CD4-positive, alpha-beta T cell (primary cell): ENCODE results near the gene PIEZO1. TPM values are rescaled to one million over a fixed set of nuclear protein-coding genes. Genes with fewer than 3 reads are reported as not detected.

Experiments used
- ATAC-seq: fragments of 200-7000 bp; cut with Tn5 transposase; one replicate; pipeline ENCODE4 v1.10.0; 2022; ENCODE audit warnings: mild to moderate bottlenecking; ENCODE audit not compliant: poor library complexity
- CTCF ChIA-PET: fragments of 350-600 bp; sonication (Branson Sonifier 250); formaldehyde crosslinking; loops from one replicate; lab custom pipeline; 2021; ENCODE audit warnings: antibody characterized with exemption, inconsistent platforms; lab: Charles Lee
- POLR2A ChIA-PET: fragments of 350-600 bp; sonication (Branson Sonifier 250); formaldehyde crosslinking; loops from one replicate; lab custom pipeline; 2021; ENCODE audit warnings: antibody characterized with exemption, inconsistent platforms; lab: Charles Lee
- DNase-seq, 14 experiments: peaks; one replicate each; pipeline ENCODE4 v3.0.0-alpha.2; 2013 to 2020; ENCODE audit warnings: mixed read lengths in 2 of 14
- H3K27ac ChIP-seq, 2 donors: one replicate each; pipeline versions ENCODE4 v1.5.1 to v1.7.0; 2013; ENCODE audit warnings: low read length in 2 of 2, low read depth in 1 of 2, mild to moderate bottlenecking in 1 of 2
- H3K27me3 ChIP-seq, 2 experiments: 1 replicate in 1 of 2; 2 replicates in 1 of 2; pipeline versions ENCODE4 v1.6.1 to v1.7.0; 2013; ENCODE audit warnings: low read length in 2 of 2, control low read depth in 1 of 2, mild to moderate bottlenecking in 1 of 2, moderate library complexity in 1 of 2; ENCODE audit not compliant: insufficient read depth in 2 of 2, control insufficient read depth in 1 of 2
- H3K36me3 ChIP-seq: one replicate; pipeline ENCODE4 v1.6.1; 2013; ENCODE audit warnings: low read length, control low read depth; ENCODE audit not compliant: insufficient read depth
- H3K4me1 ChIP-seq: one replicate; pipeline ENCODE4 v1.6.1; 2013; ENCODE audit warnings: low read length, control low read depth; ENCODE audit not compliant: insufficient read depth
- H3K4me3 ChIP-seq: one replicate; pipeline ENCODE4 v1.5.1; 2013; ENCODE audit warnings: mild to moderate bottlenecking, low read length, moderate library complexity
- H3K9me3 ChIP-seq, 2 experiments: 1 replicate in 1 of 2; 2 replicates in 1 of 2; pipeline versions ENCODE4 v1.6.1 to v1.7.0; 2013; ENCODE audit warnings: low read length in 2 of 2, mild to moderate bottlenecking in 2 of 2, control low read depth in 1 of 2, moderate library complexity in 1 of 2; ENCODE audit not compliant: control insufficient read depth in 1 of 2, insufficient read depth in 1 of 2
- H3K27ac Mint-ChIP-seq: one replicate; pipeline ENCODE4 v1.8.0; 2020; ENCODE audit warnings: mixed read lengths
- H3K27me3 Mint-ChIP-seq: one replicate; pipeline ENCODE4 v1.8.0; 2021; ENCODE audit warnings: mixed read lengths
- H3K36me3 Mint-ChIP-seq: one replicate; pipeline ENCODE4 v1.8.0; 2021; ENCODE audit warnings: low read depth, mixed read lengths
- H3K4me1 Mint-ChIP-seq: one replicate; pipeline ENCODE4 v1.8.0; 2021; ENCODE audit warnings: low read depth, mixed read lengths
- H3K4me3 Mint-ChIP-seq: one replicate; pipeline ENCODE4 v1.8.0; 2020; ENCODE audit warnings: mild to moderate bottlenecking, mixed read lengths
- H3K9me3 Mint-ChIP-seq: one replicate; pipeline ENCODE4 v1.8.0; 2020; ENCODE audit warnings: mixed read lengths
- CTCF ChIP-seq: fragments of 200-600 bp; IDR thresholded peaks from one replicate; pipeline ENCODE4 v1.8.0; 2022; ENCODE audit warnings: antibody characterized with exemption, mild to moderate bottlenecking
- intact Hi-C, 2 experiments: fragments of 100-400 bp; cut with DNase I in 1 of 2; cut with micrococcal nuclease in 1 of 2; formaldehyde crosslinking; loops; one replicate each; pipeline versions ENCODE4 v1.15.1 to v1.9.0; 2023 to 2025; cut with DNase I, micrococcal nuclease
- total RNA-seq, 174 experiments: library from RNA in 2 of 174; stranded (reverse) in 2 of 174; gene quantifications; one replicate each; pipeline ENCODE4 v1.2.3 and lab custom pipeline; 2021 to 2026

The PIEZO1 gene
- total RNA-seq, 2 experiments from 2014 or later = 142 to 146 TPM

- DNase-seq (no peak), ATAC-seq (no peak)
- no peaks in the 10 kb centered on the region for H3K9me3 Mint-ChIP-seq
- no peaks in the 10 kb centered on the region for H3K9me3 ChIP-seq
- H3K36me3 ChIP-seq = peaks cover 47% of the 10 kb centered on the region
- H3K36me3 Mint-ChIP-seq = peaks cover 23% of the 10 kb centered on the region
- no peak for TF ChIP-seq CTCF
- H3K27ac ChIP-seq = peak overlapping the region; percentile 22 to 53
- H3K27me3 ChIP-seq = no peaks in the 10 kb centered on the region
- no peaks in the 10 kb centered on the region for H3K27me3 Mint-ChIP-seq
- peaks cover 98% of the 10 kb centered on the region for H3K4me1 ChIP-seq
- H3K4me3 Mint-ChIP-seq = peak overlapping the region; percentile 25
- ChIA-PET CTCF (interaction anchor here (1.5 kb wide), 1 partner anchor 9 kb away, joined by 5 read pairs; no protein-coding TSS in a partner anchor), POLR2A (interaction anchor here (2.3 to 3.7 kb wide), 2 partner anchors 8 to 10 kb away, joined by 7 to 37 read pairs; no protein-coding TSS in a partner anchor)
- intact Hi-C loops = no loop called here
- H3K4me3 ChIP-seq = no peak overlapping the region
- H3K27ac Mint-ChIP-seq = peak overlapping the region; percentile 87
- H3K4me1 Mint-ChIP-seq = peaks cover 53% of the 10 kb centered on the region
Measured at GRCh38 chr16:88694221-88695087, 90.6 kb downstream of the PIEZO1 start.

- Mint-ChIP-seq H3K36me3 (peaks cover 22% of the 10 kb centered on the region), H3K27me3 (no peaks in the 10 kb centered on the region), H3K4me3 (no peak overlapping the region), H3K27ac (peak overlapping the region; percentile 87), H3K4me1 (peaks cover 61% of the 10 kb centered on the region), H3K9me3 (no peaks in the 10 kb centered on the region)
- no peaks in the 10 kb centered on the region for H3K9me3 ChIP-seq
- TF ChIP-seq CTCF = no peak
- POLR2A ChIA-PET = interaction anchor here (3.7 kb wide), 1 partner anchor 9 kb away, joined by 37 read pairs; no protein-coding TSS in a partner anchor
- intact Hi-C loops = no loop called here
- DNase-seq (peak in 2 of 14 experiments; percentile 22 to 27), ATAC-seq (no peak)
- H3K4me1 ChIP-seq = peaks cover 92% of the 10 kb centered on the region
- H3K36me3 ChIP-seq = peaks cover 39% of the 10 kb centered on the region
- H3K27me3 ChIP-seq = no peaks in the 10 kb centered on the region
- H3K27ac ChIP-seq = peak overlapping the region; percentile 53 to 64
- CTCF ChIA-PET = interaction anchor here (1.5 kb wide), 1 partner anchor 8 kb away, joined by 5 read pairs; no protein-coding TSS in a partner anchor
- no peak overlapping the region for H3K4me3 ChIP-seq
Measured at GRCh38 chr16:88693420-88694177, 91.4 kb downstream of the PIEZO1 start.

- POLR2A ChIA-PET = interaction anchor here (1.2 to 3.7 kb wide), 4 partner anchors 10 to 89 kb away, joined by 3 to 37 read pairs (median 5); partner anchors contain the start of genes CTU2 and RNF166
- Mint-ChIP-seq H3K27ac (peak overlapping the region; percentile 87), H3K36me3 (peaks cover 15% of the 10 kb centered on the region), H3K9me3 (no peaks in the 10 kb centered on the region), H3K27me3 (no peaks in the 10 kb centered on the region), H3K4me1 (peaks cover 55% of the 10 kb centered on the region), H3K4me3 (peak overlapping the region; percentile 50)
- peak overlapping the region; percentile 21 for H3K4me3 ChIP-seq
- no peak for TF ChIP-seq CTCF
- H3K4me1 ChIP-seq = peaks cover 91% of the 10 kb centered on the region
- peaks cover 31% of the 10 kb centered on the region for H3K36me3 ChIP-seq
- peak; percentile 61 for ATAC-seq
- CTCF ChIA-PET = no interaction called here
- peak overlapping the region; percentile 37 to 64 for H3K27ac ChIP-seq
- intact Hi-C loops = no loop called here
- peak in 5 of 14 experiments; percentile 32 to 65 (median 40) for DNase-seq
- H3K9me3 ChIP-seq = no peaks in the 10 kb centered on the region
- no peaks in the 10 kb centered on the region for H3K27me3 ChIP-seq
Measured at GRCh38 chr16:88692861-88693260, 92.2 kb downstream of the PIEZO1 start.
